ENCODE results near the gene GP9. TPM values are rescaled to one million over a fixed set of nuclear protein-coding genes. Genes with fewer than 3 reads are reported as not detected.

GP9 gene
- total and polyA plus RNA-seq, 12 donors: 0.13 to 1.6 TPM; not detected in 10

DNA sequence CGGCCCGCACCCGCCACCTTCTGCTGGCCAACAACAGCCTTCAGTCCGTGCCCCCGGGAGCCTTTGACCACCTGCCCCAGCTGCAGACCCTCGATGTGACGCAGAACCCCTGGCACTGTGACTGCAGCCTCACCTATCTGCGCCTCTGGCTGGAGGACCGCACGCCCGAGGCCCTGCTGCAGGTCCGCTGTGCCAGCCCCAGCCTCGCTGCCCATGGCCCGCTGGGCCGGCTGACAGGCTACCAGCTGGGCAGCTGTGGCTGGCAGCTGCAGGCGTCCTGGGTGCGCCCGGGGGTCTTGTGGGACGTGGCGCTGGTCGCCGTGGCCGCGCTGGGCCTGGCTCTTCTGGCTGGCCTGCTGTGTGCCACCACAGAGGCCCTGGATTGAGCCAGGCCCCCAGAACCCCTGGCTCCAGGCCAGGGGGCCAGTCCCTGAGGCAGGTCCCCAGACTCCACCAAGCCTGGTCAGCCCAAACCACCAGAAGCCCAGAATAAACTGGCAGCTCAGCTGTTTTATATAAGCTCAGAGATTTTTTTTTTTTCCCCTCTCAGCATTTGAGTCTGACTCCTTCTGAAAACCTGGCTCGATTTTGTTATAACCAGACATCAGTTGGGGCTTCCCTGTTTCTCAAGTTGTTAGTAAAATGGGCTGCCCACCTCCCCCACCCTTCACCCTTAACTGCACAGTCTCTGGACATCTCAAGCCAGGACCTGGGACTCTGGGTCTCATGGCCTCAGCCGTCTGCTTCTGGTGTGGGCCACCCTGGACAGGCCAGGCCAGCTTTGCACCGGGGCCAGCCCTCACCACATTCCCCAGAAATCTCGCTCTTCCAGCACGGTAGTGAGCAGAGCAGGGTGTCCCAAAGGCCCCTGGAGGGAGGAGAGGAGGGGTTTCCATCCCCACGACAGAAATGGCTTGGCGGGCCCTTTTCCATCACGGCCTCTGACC, 1.6 kb downstream of the GP9 start:
- H3K4me1 ChIP-seq (replicated peaks in 1 of 2): no peaks in the 10 kb centered on the region
- TF ChIP-seq, protein P1, sequence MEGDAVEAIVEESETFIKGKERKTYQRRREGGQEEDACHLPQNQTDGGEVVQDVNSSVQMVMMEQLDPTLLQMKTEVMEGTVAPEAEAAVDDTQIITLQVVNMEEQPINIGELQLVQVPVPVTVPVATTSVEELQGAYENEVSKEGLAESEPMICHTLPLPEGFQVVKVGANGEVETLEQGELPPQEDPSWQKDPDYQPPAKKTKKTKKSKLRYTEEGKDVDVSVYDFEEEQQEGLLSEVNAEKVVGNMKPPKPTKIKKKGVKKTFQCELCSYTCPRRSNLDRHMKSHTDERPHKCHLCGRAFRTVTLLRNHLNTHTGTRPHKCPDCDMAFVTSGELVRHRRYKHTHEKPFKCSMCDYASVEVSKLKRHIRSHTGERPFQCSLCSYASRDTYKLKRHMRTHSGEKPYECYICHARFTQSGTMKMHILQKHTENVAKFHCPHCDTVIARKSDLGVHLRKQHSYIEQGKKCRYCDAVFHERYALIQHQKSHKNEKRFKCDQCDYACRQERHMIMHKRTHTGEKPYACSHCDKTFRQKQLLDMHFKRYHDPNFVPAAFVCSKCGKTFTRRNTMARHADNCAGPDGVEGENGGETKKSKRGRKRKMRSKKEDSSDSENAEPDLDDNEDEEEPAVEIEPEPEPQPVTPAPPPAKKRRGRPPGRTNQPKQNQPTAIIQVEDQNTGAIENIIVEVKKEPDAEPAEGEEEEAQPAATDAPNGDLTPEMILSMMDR (IDR thresholded peaks at IDR 0.05): no peak
- TF ChIP-seq POLR2A (IDR thresholded peaks at IDR 0.05): no peak
- H3K36me3 ChIP-seq (replicated peaks in 1 of 2): no peaks in the 10 kb centered on the region
- H3K27me3 ChIP-seq: no peaks in the 10 kb centered on the region
- 86 to 90% (median 89%) methylated on average over 11 to 32 of the region's 32 CpGs for WGBS, 4 donors
- no peaks in the 10 kb centered on the region for H3K9me3 ChIP-seq (replicated peaks in 1 of 3)
- DNase-seq: no peak
- intact Hi-C loops (cut with DNase I): no loop called here
- H3K27ac ChIP-seq: no peak overlapping the region
- H3K4me3 ChIP-seq: no peak overlapping the region

DNA sequence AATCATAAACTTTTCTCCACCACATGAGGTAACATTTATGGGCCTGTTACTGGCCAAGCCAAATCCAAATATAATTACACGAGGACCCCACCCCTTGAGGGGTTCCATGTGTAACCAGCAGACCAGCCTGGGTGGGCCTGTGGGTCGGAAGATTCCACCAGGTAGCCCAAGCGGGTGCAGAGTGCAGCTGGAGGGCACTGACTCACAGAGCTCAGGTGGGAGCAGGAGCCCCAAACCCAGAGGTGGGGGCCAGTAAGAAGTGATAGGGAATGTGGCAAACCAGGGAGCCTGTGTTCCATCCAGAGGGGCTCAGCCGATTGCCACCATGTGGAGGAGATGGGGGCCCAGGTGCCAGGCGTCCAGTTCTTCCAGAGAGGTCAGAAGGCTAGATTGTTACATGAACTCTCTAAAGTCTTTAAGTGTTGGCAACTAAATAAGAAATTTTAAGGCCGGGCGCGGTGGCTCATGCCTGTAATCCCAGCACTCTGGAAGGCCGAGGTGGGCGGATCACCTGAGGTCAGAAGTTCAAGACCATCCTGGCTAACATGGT, 2.6 kb downstream of the GP9 start:
- no peak overlapping the region for H3K4me3 ChIP-seq
- peaks cover 0 to 2% of the 10 kb centered on the region in 2 donors for H3K4me1 ChIP-seq (replicated peaks in 1 of 2)
- no peaks in the 10 kb centered on the region for H3K9me3 ChIP-seq (replicated peaks in 1 of 3)
- H3K27me3 ChIP-seq: no peaks in the 10 kb centered on the region
- no peaks in the 10 kb centered on the region for H3K36me3 ChIP-seq (replicated peaks in 1 of 2)
- intact Hi-C loops (cut with DNase I): no loop called here
- no peak for DNase-seq
- H3K27ac ChIP-seq: no peak overlapping the region
- TF ChIP-seq POLR2A (IDR thresholded peaks at IDR 0.05): no peak
- WGBS, 4 donors: 85 to 87% (median 86%) methylated on average over 9 to 10 of the region's 10 CpGs

DNA sequence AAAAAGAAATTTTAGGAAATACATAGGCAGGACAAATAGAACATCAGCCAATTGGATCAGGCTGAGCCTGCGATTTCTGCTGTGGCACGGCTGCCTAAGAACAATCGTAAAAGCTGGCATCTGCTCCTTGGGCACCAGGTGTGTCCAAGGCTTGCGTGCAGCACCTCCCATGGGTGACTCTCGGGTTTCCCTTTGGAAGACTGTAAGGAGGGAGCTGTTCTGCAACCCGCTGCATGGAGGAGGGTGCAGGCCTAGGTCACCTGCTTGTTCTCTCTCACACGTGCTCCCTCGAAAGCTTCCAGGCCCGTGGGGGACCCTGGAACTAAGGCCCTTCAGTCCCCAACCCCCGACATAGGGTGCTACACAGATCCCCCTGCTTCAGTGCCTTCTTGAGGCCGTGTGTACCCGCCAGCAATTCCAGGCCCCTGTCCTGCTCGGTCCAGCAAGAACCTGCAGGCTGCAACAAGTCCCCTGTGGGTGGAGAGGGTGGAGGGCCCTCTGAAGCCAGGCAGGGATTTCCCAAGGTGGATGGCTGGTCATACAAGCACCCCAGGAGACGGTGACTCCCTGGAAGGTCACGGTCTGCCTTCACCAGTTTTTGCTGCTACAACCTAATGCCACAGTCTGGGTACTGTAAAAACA, 3.4 kb downstream of the GP9 start:
- no peak overlapping the region for H3K27ac ChIP-seq
- H3K36me3 ChIP-seq (replicated peaks in 1 of 2): no peaks in the 10 kb centered on the region
- peaks cover 0 to 5% of the 10 kb centered on the region in 2 donors for H3K4me1 ChIP-seq (replicated peaks in 1 of 2)
- no peaks in the 10 kb centered on the region for H3K27me3 ChIP-seq
- WGBS, 4 donors: 84 to 93% (median 92%) methylated on average over 14 to 15 of the region's 15 CpGs
- H3K4me3 ChIP-seq: no peak overlapping the region
- no peaks in the 10 kb centered on the region for H3K9me3 ChIP-seq (replicated peaks in 1 of 3)
- intact Hi-C loops (cut with DNase I): no loop called here
- TF ChIP-seq, protein P1 (IDR thresholded peaks at IDR 0.05): no peak
- no peak for TF ChIP-seq POLR2A (IDR thresholded peaks at IDR 0.05)
- no peak for DNase-seq

DNA sequence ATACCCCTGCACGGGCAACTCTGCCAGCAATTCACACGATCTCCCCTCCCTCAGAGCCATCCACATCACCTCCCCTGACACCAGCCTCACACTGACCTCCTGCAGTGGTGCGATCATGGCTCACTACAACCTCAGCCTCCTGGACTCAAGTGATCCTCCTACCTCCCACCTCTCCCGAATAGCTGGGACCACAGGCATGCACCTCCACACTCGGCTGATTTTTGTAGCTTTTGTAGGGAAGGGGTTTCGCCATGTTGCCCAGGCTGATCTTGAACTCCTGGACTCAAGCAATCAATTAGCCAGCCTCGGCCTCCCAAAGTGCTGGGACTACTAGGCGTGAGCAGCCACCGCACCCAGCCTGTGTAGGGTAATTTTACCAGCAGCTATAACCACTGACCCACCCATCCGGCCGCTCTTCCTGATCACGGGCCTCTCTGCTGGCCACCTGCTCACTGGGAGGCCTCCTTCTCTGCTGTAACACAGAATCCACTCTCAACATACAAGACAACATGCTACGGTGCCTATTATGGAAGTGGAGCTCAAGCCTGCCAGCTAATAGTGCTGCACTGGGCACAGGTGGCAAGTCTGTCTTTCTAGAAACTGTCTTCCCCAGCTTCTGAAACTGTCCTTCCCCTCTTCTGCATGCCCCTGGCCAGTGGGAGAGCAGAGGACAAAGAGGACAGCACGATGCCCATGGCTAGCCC, 4.6 kb downstream of the GP9 start:
- H3K9me3 ChIP-seq (replicated peaks in 1 of 3): no peaks in the 10 kb centered on the region
- no peaks in the 10 kb centered on the region for H3K36me3 ChIP-seq (replicated peaks in 1 of 2)
- WGBS, 4 donors: 86 to 92% (median 90%) methylated on average over 13 to 14 of the region's 14 CpGs
- TF ChIP-seq, protein P1 (IDR thresholded peaks at IDR 0.05): no peak
- no peak for TF ChIP-seq POLR2A (IDR thresholded peaks at IDR 0.05)
- H3K27me3 ChIP-seq: no peaks in the 10 kb centered on the region
- intact Hi-C loops (cut with DNase I): no loop called here
- DNase-seq: no peak
- H3K4me1 ChIP-seq (replicated peaks in 1 of 2): peaks cover 0 to 5% of the 10 kb centered on the region in 2 donors
- no peak overlapping the region for H3K27ac ChIP-seq
- H3K4me3 ChIP-seq: no peak overlapping the region
